PC-9 (cell line): ENCODE results near the gene RNF126. TPM values are rescaled to one million over a fixed set of nuclear protein-coding genes. Genes with fewer than 3 reads are reported as not detected.
"Not testable (repeated sequence)": the region's sequence is repeated elsewhere in the genome, so short reads cannot be mapped to it uniquely, and the experiment has no call there.

Experiments
- BruUV-seq: library from RNA; stranded (reverse); fragments of 400-500 nt; replicated peaks from 2 replicates; lab custom pipeline; 2021; lab: Mats Ljungman, UMichigan
- CTCF ChIA-PET: fragments of 300-600 bp; sonication (Branson Sonifier 250); formaldehyde crosslinking; loops from one replicate; lab custom pipeline; 2022; ENCODE audit warnings: antibody characterized with exemption; lab: Charles Lee
- POLR2A ChIA-PET: fragments of 300-600 bp; sonication (Branson Sonifier 250); formaldehyde crosslinking; loops from one replicate; lab custom pipeline; 2022; ENCODE audit warnings: antibody characterized with exemption; ENCODE audit not compliant: unreplicated experiment; lab: Charles Lee
- DNase-seq, 2 experiments: peaks; one replicate each; pipeline versions ENCODE4 v3.0.0 to v3.0.0-alpha.2; 2015 to 2022; ENCODE audit warnings: mixed read lengths in 1 of 2
- H2AFZ ChIP-seq: fragments of 200-600 bp; sonication (generic); 2 replicates; pipeline ENCODE4 v1.8.1; 2017; ENCODE audit warnings: antibody characterized with exemption
- H3F3A ChIP-seq: fragments of 200-600 bp; sonication (generic); 2 replicates; pipeline ENCODE4 v1.8.1; 2017; ENCODE audit warnings: antibody characterized with exemption, mild to moderate bottlenecking, low read depth; ENCODE audit not compliant: insufficient read depth
- H3K27ac ChIP-seq: fragments of 200-600 bp; sonication (generic); 2 replicates; pipeline ENCODE4 v1.6.1; 2016; ENCODE audit warnings: mixed run types
- H3K27me3 ChIP-seq: fragments of 200-600 bp; sonication (generic); 2 replicates; pipeline ENCODE4 v1.6.1; 2016; ENCODE audit warnings: low read depth, mixed run types; ENCODE audit not compliant: insufficient read depth
- H3K36me3 ChIP-seq: fragments of 200-600 bp; sonication (generic); 2 replicates; pipeline ENCODE4 v1.6.1; 2016; ENCODE audit warnings: low read depth, mixed run types
- H3K4me1 ChIP-seq: fragments of 200-600 bp; sonication (generic); replicated peaks from 2 replicates; pipeline ENCODE4 v1.6.1; 2016; ENCODE audit warnings: mixed run types; ENCODE audit not compliant: insufficient read depth
- H3K4me2 ChIP-seq: fragments of 200-600 bp; sonication (generic); 2 replicates; pipeline ENCODE4 v1.6.1; 2017; ENCODE audit warnings: mixed run types
- H3K4me3 ChIP-seq: fragments of 200-600 bp; sonication (generic); 2 replicates; pipeline ENCODE4 v1.6.1; 2016; ENCODE audit warnings: mixed run types
- H3K79me2 ChIP-seq: fragments of 200-600 bp; sonication (generic); 2 replicates; pipeline ENCODE4 v1.6.1; 2017; ENCODE audit warnings: low read depth, mixed run types
- H3K9me2 ChIP-seq: fragments of 200-600 bp; sonication (generic); 2 replicates; pipeline ENCODE4 v1.8.1; 2017; ENCODE audit warnings: mild to moderate bottlenecking; ENCODE audit not compliant: insufficient read depth
- H3K9me3 ChIP-seq: fragments of 200-600 bp; sonication (generic); 2 replicates; pipeline ENCODE4 v1.8.1; 2016; ENCODE audit warnings: low read depth; ENCODE audit not compliant: insufficient read depth
- H4K20me1 ChIP-seq: fragments of 200-600 bp; sonication (generic); 2 replicates; pipeline ENCODE4 v1.8.1; 2017; ENCODE audit not compliant: insufficient read depth
- CTCF ChIP-seq: fragments of 200-600 bp; sonication (generic); conservative IDR thresholded peaks from 2 replicates; pipeline ENCODE4 v1.6.1; 2017; ENCODE audit warnings: mixed run types, antibody characterized with exemption, mild to moderate bottlenecking, moderate library complexity
- EZH2 ChIP-seq: fragments of 200-600 bp; sonication (generic); IDR thresholded peaks from 2 replicates; pipeline ENCODE4 v1.8.0; 2017; ENCODE audit warnings: antibody characterized with exemption, low read depth
- intact Hi-C: fragments of 100-400 bp; cut with micrococcal nuclease; formaldehyde crosslinking; loops from one replicate; pipeline ENCODE4 v1.10.0; 2022; ENCODE audit not compliant: unreplicated experiment
- total RNA-seq: library from RNA; stranded (reverse); gene quantifications from 2 replicates; pipeline ENCODE4 v1.2.3, GENCODE V29; 2021

Gene RNF126
- total RNA-seq, 1 experiment from 2014 or later: 54.4 TPM

- intact Hi-C loops: loop anchor here (10.0 kb wide), 1 partner anchor 258 kb away; the partner anchor contains the start of gene ARID3A
- H3K9me3 ChIP-seq, H3K9me2 ChIP-seq, BruUV-seq, H3K4me2 ChIP-seq, H3K27ac ChIP-seq, H3K27me3 ChIP-seq, CTCF ChIA-PET, H3K36me3 ChIP-seq, H2AFZ ChIP-seq, POLR2A ChIA-PET, H3K79me2 ChIP-seq, H4K20me1 ChIP-seq, H3K4me3 ChIP-seq, DNase-seq: not testable (repeated sequence)
- H3K4me1 ChIP-seq: peaks cover 10% of the 10 kb centered on the region
- peaks cover 13% of the 10 kb centered on the region for H3F3A ChIP-seq
Measured at GRCh38 chr19:666985-667573, 4.1 kb upstream of the RNF126 start.

- H3K4me1 ChIP-seq: peaks cover 20% of the 10 kb centered on the region
- 0 out of 2 replicates have a peak, but pooled peaks cover 4% of the 10 kb centered on the region for H3K36me3 ChIP-seq
- H3F3A ChIP-seq: peaks cover 13% of the 10 kb centered on the region
- H3K4me2 ChIP-seq: peak overlapping the region; percentile 54
- H3K9me2 ChIP-seq: no peaks in the 10 kb centered on the region
- DNase-seq: peak; percentile 54 to 83
- H4K20me1 ChIP-seq: peaks cover 20% of the 10 kb centered on the region
- no peaks in the 10 kb centered on the region for H3K27me3 ChIP-seq
- H3K9me3 ChIP-seq: no peaks in the 10 kb centered on the region
- H3K27ac ChIP-seq: no peak overlapping the region
- no TSS peak for BruUV-seq
- H3K79me2 ChIP-seq: peaks cover 29% of the 10 kb centered on the region
- ChIA-PET POLR2A (no interaction called here), CTCF (no interaction called here)
- no peak overlapping the region for H2AFZ ChIP-seq
- intact Hi-C loops: loop anchor here (1.0 to 10.0 kb wide), 4 partner anchors 69 to 260 kb away; partner anchors contain the start of genes ARID3A, HCN2 and MISP
- TF ChIP-seq CTCF (peak; percentile 93), EZH2 (no peak)
- no peak overlapping the region for H3K4me3 ChIP-seq
Measured at GRCh38 chr19:664913-665443, 2.0 kb upstream of the RNF126 start.

- 0 out of 2 replicates have a peak, but pooled peaks cover 4% of the 10 kb centered on the region for H3K36me3 ChIP-seq
- peak overlapping the region; percentile 90 for H3K4me2 ChIP-seq
- H3K27me3 ChIP-seq: no peaks in the 10 kb centered on the region
- TF ChIP-seq EZH2 (no peak), CTCF (no peak)
- H2AFZ ChIP-seq: peak overlapping the region; percentile 83
- peak overlapping the region; percentile 41; the same call in 1 of the 2 replicates for H3K27ac ChIP-seq
- peaks cover 33% of the 10 kb centered on the region for H4K20me1 ChIP-seq
- DNase-seq: no peak
- intact Hi-C loops: loop anchor here (1.0 to 10.0 kb wide), 5 partner anchors 14 to 261 kb away; partner anchors contain the start of genes ARID3A, HCN2 and MISP
- TSS peak; percentile 38 for BruUV-seq
- H3K4me3 ChIP-seq: peak overlapping the region; percentile 71
- no peaks in the 10 kb centered on the region for H3K9me2 ChIP-seq
- CTCF ChIA-PET: no interaction called here
- no peaks in the 10 kb centered on the region for H3K9me3 ChIP-seq
- H3K79me2 ChIP-seq: peaks cover 42% of the 10 kb centered on the region
- H3F3A ChIP-seq: peaks cover 8% of the 10 kb centered on the region
- peaks cover 17% of the 10 kb centered on the region for H3K4me1 ChIP-seq
- POLR2A ChIA-PET: interaction anchor here (0.5 to 0.7 kb wide), 3 partner anchors 13 to 133 kb away, joined by 4 to 6 read pairs (median 5); no protein-coding TSS in a partner anchor
Measured at GRCh38 chr19:663682-664117, 686 bp upstream of the RNF126 start.
